ENCODE measurements around the gene CARMIL1.

CARMIL1 gene

GRCh38 chr6:25389471-25389870 lies 110.3 kb downstream of the CARMIL1 start:
- FAIRE-seq (no peak), DNase-seq (ENCODE audit: insufficient read length, low spot score) (no peak)
- TF ChIP-seq CTCF (IDR thresholded peaks at IDR 0.05; ENCODE audit: insufficient read depth, missing control alignments) = no peak

GRCh38 chr6:25392372-25392771 lies 113.2 kb downstream of the CARMIL1 start:
- FAIRE-seq = no peak
- no peak for TF ChIP-seq CTCF (IDR thresholded peaks at IDR 0.05; ENCODE audit: insufficient read depth, missing control alignments)

GRCh38 chr6:25395731-25396130 lies 116.6 kb downstream of the CARMIL1 start:
- FAIRE-seq = no peak
- DNase-seq (ENCODE audit: insufficient read length, low spot score) = no peak
- no peak for TF ChIP-seq CTCF (IDR thresholded peaks at IDR 0.05; ENCODE audit: insufficient read depth, missing control alignments)

More at GRCh38 chr6:25392372-25392771, 113.2 kb downstream of the CARMIL1 start:
- DNase-seq (ENCODE audit: insufficient read length, low spot score) = no peak

GRCh38 chr6:25397406-25397805 lies 118.2 kb downstream of the CARMIL1 start:
- FAIRE-seq (no peak), DNase-seq (ENCODE audit: insufficient read length, low spot score) (no peak)
- TF ChIP-seq CTCF (IDR thresholded peaks at IDR 0.05; ENCODE audit: insufficient read depth, missing control alignments) = no peak

- TF ChIP-seq CTCF (IDR thresholded peaks at IDR 0.05; ENCODE audit: insufficient read depth, missing control alignments) = no peak
- FAIRE-seq (no peak), DNase-seq (ENCODE audit: insufficient read length, low spot score) (no peak)
These were observed 120.7 kb downstream of the CARMIL1 start for GRCh38 chr6:25399885-25400284.

- FAIRE-seq = no peak
- no peak for DNase-seq (ENCODE audit: insufficient read length, low spot score)
- no peak for TF ChIP-seq CTCF (IDR thresholded peaks at IDR 0.05; ENCODE audit: insufficient read depth, missing control alignments)
These were observed 122.5 kb downstream of the CARMIL1 start for GRCh38 chr6:25401711-25402110.

- TF ChIP-seq CTCF (IDR thresholded peaks at IDR 0.05; ENCODE audit: insufficient read depth, missing control alignments) = no peak
- DNase-seq (ENCODE audit: insufficient read length, low spot score) (no peak), FAIRE-seq (peak; percentile 6)
These were observed 123.0 kb downstream of the CARMIL1 start for GRCh38 chr6:25402125-25402524.
